Esophagus muscularis mucosa (tissue), 4 donors: Measurements from ENCODE around the gene GRB2. TPM values are rescaled to one million over a fixed set of nuclear protein-coding genes. Genes with fewer than 3 reads are reported as not detected.

Source experiments
- DNase-seq: peaks from one replicate; pipeline ENCODE4 v3.0.0-alpha.2; 2017; ENCODE audit errors: extremely low spot score
- H3K27ac ChIP-seq, 4 donors: fragments of 200-600 bp; sonication (generic); replicated peaks in 1 of 4; 1 replicate in 3 of 4; 2 replicates in 1 of 4; pipeline ENCODE4 v1.5.1; 2016 to 2019; ENCODE audit warnings: mild to moderate bottlenecking in 1 of 4
- H3K27me3 ChIP-seq, 4 donors: fragments of 200-600 bp; sonication (generic); one replicate each; pipeline versions ENCODE4 v1.5.1 to v1.6.0; 2016 to 2019
- H3K36me3 ChIP-seq, 4 donors: fragments of 200-600 bp; sonication (generic); one replicate each; pipeline ENCODE4 v1.5.1; 2016 to 2019
- H3K4me1 ChIP-seq, 4 donors: fragments of 200-600 bp; sonication (generic); one replicate each; pipeline ENCODE4 v1.5.1; 2016 to 2019
- H3K4me3 ChIP-seq, 4 donors: fragments of 200-600 bp; sonication (generic); 1 replicate in 2 of 4; 2 replicates in 2 of 4; pipeline ENCODE4 v1.5.1; 2016 to 2019; ENCODE audit warnings: mild to moderate bottlenecking in 4 of 4, moderate library complexity in 1 of 4
- H3K9me3 ChIP-seq, 4 donors: fragments of 200-600 bp; sonication (generic); 1 replicate in 3 of 4; 2 replicates in 1 of 4; pipeline ENCODE4 v1.5.1; 2016 to 2019
- EP300 ChIP-seq: sonication (generic); formaldehyde crosslinking; IDR thresholded peaks from one replicate; pipeline ENCODE4 v1.6.1; 2017; ENCODE audit warnings: antibody characterized with exemption
- POLR2A ChIP-seq: fragments of 450-650 bp; IDR thresholded peaks from one replicate; pipeline ENCODE4 v1.6.1; 2017; ENCODE audit warnings: antibody characterized with exemption, moderate library complexity, mild to moderate bottlenecking, low read depth
- POLR2AphosphoS5 ChIP-seq, 2 donors: sonication (generic); formaldehyde crosslinking; IDR thresholded peaks; one replicate each; pipeline ENCODE4 v1.6.1; 2017; ENCODE audit warnings: antibody characterized with exemption in 2 of 2
- WGBS: methylation state at CpG from one replicate; pipeline ENCODE4 v1.1.5; 2018; 5-methylcytosine and 5-hydroxymethylcytosine counted together
- intact Hi-C: fragments of 100-400 bp; cut with DNase I; formaldehyde crosslinking; loops from one replicate; pipeline ENCODE4 v1.15.1; 2023
- total RNA-seq, 4 donors: library from RNA; depleted of rRNA; stranded (reverse); fragments of >200 nt; gene quantifications; one replicate each; pipeline versions ENCODE4 v1.1.0 to v1.2.1, GENCODE V29; 2016
- TF ChIP-seq, protein P1 (sequence below), 3 experiments: fragments of 200-600 bp in 2 of 3; fragments of 450-650 bp in 1 of 3; sonication (generic) in 2 of 3; IDR thresholded peaks; one replicate each; pipeline ENCODE4 v1.5.1; 2017 to 2019; ENCODE audit warnings: antibody characterized with exemption in 3 of 3, mild to moderate bottlenecking in 2 of 3, moderate library complexity in 1 of 3

The GRB2 gene
- total RNA-seq, 4 donors from 2014 or later, result 84.3 to 140 (median 113) TPM

DNA sequence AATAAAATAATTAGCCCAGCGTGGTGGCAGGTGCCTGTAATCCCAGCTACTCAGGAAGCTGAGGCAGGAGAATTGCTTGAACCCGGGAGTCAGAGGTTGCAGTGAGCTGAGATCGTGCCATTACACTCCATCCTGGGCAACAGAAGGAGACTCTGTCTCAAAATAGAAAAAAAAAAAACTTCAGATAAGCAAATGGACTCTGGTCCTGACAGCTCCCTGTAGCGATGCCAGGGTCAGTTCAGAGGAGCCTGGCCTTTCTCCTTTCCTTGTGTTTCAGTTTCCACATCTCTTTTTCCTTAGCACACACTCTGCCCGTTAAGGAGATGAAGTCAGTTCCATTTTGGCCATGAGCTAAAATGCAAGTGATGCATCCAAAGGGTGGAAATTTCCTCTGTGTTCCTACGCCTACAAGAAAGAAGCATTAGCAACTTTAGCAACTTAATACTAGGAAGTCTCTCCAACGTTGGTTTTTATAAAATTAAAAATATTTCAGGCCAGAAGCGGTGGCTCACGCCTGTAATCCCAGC lies 11.6 kb upstream of the GRB2 start:
- Histone ChIP-seq H3K27me3 (no peaks in the 10 kb centered on the region), H3K27ac (no peak overlapping the region), H3K36me3 (no peaks in the 10 kb centered on the region), H3K4me1 (peaks cover 9 to 15% (median 11%) of the 10 kb centered on the region in 4 donors), H3K9me3 (no peaks in the 10 kb centered on the region), H3K4me3 (no peak overlapping the region)
- no peak for DNase-seq
- 67% methylated on average over 9 of the region's 9 CpGs for WGBS
- intact Hi-C loops, result no loop called here
- no peak for TF ChIP-seq EP300
- TF ChIP-seq POLR2A, result no peak

DNA sequence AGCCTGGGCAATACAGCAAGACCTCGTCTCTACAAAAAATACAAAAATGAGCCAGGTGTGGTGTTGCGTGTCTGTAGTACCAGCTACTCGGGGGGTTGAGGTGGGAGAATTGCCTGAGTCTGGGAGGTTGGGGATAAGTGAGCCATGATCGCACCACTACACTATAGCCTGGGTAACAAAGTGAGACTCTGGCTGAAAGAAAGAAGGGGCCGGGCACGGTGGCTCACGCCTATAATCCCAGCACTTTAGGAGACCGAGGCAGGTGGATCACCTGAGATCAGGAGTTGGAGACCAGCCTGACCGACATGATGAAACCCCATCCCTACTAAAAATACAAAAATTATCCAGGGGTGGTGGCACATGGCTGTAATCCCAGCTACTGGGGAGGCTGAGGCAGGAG lies 10.5 kb upstream of the GRB2 start:
- intact Hi-C loops, result no loop called here
- Histone ChIP-seq H3K4me3 (no peak overlapping the region), H3K27me3 (no peaks in the 10 kb centered on the region), H3K4me1 (peaks cover 9 to 15% (median 12%) of the 10 kb centered on the region in 4 donors), H3K27ac (no peak overlapping the region), H3K36me3 (no peaks in the 10 kb centered on the region), H3K9me3 (no peaks in the 10 kb centered on the region)
- DNase-seq, result no peak
- 83% methylated on average over 9 of the region's 9 CpGs for WGBS
- TF ChIP-seq POLR2AphosphoS5 (IDR thresholded peaks at IDR 0.05), result no peak

DNA sequence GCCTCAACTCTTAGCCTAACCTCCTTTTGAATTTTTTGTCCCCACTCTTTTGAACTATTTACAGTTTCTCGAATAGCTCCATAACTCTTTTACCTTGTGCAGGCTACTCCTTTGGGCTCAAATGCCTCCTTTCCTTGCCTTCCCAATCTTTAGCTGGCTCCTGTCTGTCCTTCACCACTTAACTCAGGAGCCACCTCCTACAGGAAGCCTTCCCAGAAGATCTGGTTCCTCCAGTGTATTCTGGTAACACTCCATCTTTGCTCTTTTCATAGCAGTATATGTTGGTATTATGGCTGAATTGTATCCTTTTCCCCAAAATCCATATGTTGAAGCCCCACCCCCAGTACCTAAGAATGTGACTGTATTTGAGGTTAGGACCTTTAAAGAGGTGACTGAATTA lies 9.0 kb upstream of the GRB2 start:
- H3K9me3 ChIP-seq, result no peaks in the 10 kb centered on the region
- intact Hi-C loops, result no loop called here
- H3K4me3 ChIP-seq, result no peak overlapping the region
- no peaks in the 10 kb centered on the region for H3K27me3 ChIP-seq
- peaks cover 9 to 15% (median 12%) of the 10 kb centered on the region in 4 donors for H3K4me1 ChIP-seq
- TF ChIP-seq EP300 (no peak), POLR2AphosphoS5 (IDR thresholded peaks at IDR 0.05) (no peak), POLR2A (no peak)
- TF ChIP-seq, protein P1, sequence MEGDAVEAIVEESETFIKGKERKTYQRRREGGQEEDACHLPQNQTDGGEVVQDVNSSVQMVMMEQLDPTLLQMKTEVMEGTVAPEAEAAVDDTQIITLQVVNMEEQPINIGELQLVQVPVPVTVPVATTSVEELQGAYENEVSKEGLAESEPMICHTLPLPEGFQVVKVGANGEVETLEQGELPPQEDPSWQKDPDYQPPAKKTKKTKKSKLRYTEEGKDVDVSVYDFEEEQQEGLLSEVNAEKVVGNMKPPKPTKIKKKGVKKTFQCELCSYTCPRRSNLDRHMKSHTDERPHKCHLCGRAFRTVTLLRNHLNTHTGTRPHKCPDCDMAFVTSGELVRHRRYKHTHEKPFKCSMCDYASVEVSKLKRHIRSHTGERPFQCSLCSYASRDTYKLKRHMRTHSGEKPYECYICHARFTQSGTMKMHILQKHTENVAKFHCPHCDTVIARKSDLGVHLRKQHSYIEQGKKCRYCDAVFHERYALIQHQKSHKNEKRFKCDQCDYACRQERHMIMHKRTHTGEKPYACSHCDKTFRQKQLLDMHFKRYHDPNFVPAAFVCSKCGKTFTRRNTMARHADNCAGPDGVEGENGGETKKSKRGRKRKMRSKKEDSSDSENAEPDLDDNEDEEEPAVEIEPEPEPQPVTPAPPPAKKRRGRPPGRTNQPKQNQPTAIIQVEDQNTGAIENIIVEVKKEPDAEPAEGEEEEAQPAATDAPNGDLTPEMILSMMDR (IDR thresholded peaks at IDR 0.05), result no peak
- H3K36me3 ChIP-seq, result no peaks in the 10 kb centered on the region
- 82% methylated on average over 1 of the region's 1 CpG for WGBS
- DNase-seq, result no peak
- no peak overlapping the region for H3K27ac ChIP-seq

DNA sequence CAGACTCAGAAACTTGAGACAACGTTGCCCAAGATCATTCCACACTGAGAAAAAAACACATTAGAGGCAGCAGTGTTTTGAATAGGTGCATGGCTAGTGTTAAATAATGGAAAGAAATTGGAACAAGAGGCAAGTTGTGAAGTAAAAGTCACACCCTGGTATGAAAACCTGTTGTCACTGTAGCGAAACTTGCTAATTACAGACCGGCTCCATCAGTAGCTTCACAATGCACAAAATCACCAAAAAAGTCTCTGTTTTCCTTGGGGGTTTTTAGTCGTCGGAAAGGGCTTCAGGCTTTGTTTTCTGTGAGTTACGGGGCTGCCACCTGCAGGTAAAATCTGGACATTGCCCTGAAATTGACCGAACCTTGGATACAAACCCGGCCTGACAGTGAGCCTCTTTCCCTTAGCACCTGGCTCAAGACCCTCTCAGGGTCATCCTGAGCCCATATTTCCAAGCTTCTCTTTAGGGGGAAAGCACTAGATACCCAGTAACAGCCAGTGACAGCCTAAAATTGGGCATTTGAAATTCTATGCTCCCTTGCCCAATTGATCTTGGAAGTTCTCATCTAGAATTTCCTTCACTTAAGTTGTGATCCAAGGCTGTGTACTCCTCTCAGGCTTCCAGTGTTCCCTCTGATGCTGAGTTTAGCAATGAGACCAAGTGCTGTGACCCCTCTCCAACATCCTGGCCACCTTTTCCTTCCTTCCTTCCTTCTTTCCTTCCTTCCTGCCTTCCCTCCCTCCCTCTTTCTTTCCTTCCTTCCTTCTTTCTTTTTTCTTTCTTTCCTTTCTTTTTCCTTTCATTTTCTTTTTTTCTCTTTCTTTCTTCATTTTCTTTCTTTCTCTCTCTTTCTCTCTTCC lies 7.2 kb upstream of the GRB2 start:
- TF ChIP-seq, protein P1 (IDR thresholded peaks at IDR 0.05), result peak; percentile 80 to 92 (median 88)
- TF ChIP-seq EP300 (no peak), POLR2A (no peak), POLR2AphosphoS5 (IDR thresholded peaks at IDR 0.05) (peak in 1 of 2 donors; percentile 8)
- H3K27me3 ChIP-seq, result no peaks in the 10 kb centered on the region
- intact Hi-C loops, result loop anchor here (1.0 kb wide), 1 partner anchor 90 kb away; no protein-coding TSS in a partner anchor
- H3K27ac ChIP-seq, result no peak overlapping the region
- H3K36me3 ChIP-seq, result no peaks in the 10 kb centered on the region
- peak; percentile 93 for DNase-seq
- H3K4me1 ChIP-seq, result peaks cover 9 to 15% (median 12%) of the 10 kb centered on the region in 4 donors
- 4% methylated on average over 8 of the region's 8 CpGs for WGBS
- H3K9me3 ChIP-seq, result no peaks in the 10 kb centered on the region
- peak overlapping the region; percentile 14 to 45 (median 25) for H3K4me3 ChIP-seq

DNA sequence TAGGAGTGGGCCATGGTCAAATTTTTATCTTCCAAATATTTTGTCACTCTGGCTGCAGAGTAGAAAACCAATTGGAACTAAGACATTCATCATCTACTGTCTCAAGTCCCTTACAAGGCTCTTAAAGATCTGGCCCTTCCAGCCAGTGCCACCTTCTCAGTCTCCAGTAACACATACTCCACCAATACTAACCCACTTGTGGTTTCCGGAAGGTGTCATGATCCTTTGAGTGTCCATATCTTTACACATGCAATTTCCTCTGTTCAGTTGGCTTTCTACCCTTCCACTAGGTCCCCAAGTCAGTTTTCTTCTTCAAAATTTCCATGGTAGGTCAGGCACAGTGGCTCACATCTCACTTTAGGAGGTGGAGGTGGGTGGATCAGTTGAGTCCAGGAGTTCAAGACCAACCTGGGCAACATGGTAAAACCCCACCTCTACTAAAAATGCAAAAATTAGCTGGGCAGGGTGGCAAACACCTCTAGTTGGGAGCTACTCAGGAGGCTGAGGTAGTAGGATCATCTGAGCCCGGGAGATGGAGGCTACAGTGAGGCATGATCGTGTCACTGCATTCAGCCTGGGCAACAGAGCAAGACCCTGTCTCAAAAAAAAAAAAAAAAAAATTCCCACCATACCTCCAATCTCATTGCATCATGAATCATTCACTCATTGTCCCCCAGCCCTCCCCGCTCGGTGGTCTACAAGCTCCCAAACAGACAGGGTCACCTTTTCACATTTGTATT lies 6.0 kb upstream of the GRB2 start:
- Histone ChIP-seq H3K4me3 (no peak overlapping the region), H3K27me3 (no peaks in the 10 kb centered on the region), H3K36me3 (no peaks in the 10 kb centered on the region), H3K9me3 (no peaks in the 10 kb centered on the region), H3K4me1 (peaks cover 8 to 14% (median 11%) of the 10 kb centered on the region in 4 donors), H3K27ac (no peak overlapping the region)
- intact Hi-C loops, result loop anchor here (1.0 kb wide), 1 partner anchor 89 kb away; no protein-coding TSS in a partner anchor
- 84% methylated on average over 5 of the region's 5 CpGs for WGBS
- TF ChIP-seq EP300, result no peak
- TF ChIP-seq, protein P1 (IDR thresholded peaks at IDR 0.05), result no peak
- TF ChIP-seq POLR2A, result no peak
- TF ChIP-seq POLR2AphosphoS5 (IDR thresholded peaks at IDR 0.05), result no peak
- DNase-seq, result no peak
